ENCODE results near the gene POMC.

DNA sequence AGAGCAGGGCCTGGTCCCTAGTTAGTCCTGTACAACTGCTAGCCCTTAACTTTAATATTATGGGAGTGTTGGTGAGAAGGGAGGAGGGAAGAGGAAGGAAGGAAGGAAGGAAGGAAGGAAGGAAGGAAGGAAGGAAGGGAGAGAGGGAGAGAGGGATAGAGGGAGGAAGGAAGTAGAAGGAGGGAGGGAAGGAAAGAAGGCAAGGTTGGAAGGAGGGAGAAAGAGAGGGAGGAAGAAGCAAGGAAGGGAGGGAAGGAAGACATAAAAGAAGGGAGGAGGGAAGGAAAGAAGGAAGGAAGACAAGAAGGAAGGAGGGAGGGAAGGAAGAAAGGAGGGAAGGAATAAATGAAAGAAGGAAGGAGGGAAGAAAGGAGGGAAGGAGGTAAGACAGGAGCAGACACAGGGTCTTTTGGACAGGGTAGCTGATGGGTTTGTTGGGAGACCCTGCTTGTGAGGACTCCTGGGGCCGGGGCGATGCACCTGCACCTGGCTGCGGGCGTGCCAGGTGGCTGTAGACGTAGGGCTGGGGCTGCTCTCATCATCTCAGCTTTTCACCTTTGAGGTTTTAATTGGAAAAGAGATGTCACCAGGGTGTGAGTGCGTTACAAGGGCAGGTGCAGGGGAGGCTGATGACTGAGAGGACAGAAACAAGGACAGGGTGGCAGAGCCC lies 5.9 kb upstream of the POMC start:
- TF ChIP-seq, protein P1, sequence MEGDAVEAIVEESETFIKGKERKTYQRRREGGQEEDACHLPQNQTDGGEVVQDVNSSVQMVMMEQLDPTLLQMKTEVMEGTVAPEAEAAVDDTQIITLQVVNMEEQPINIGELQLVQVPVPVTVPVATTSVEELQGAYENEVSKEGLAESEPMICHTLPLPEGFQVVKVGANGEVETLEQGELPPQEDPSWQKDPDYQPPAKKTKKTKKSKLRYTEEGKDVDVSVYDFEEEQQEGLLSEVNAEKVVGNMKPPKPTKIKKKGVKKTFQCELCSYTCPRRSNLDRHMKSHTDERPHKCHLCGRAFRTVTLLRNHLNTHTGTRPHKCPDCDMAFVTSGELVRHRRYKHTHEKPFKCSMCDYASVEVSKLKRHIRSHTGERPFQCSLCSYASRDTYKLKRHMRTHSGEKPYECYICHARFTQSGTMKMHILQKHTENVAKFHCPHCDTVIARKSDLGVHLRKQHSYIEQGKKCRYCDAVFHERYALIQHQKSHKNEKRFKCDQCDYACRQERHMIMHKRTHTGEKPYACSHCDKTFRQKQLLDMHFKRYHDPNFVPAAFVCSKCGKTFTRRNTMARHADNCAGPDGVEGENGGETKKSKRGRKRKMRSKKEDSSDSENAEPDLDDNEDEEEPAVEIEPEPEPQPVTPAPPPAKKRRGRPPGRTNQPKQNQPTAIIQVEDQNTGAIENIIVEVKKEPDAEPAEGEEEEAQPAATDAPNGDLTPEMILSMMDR (IDR thresholded peaks at IDR 0.05), result no peak
- no peak for TF ChIP-seq POLR2A (IDR thresholded peaks at IDR 0.05)
